Measurements from ENCODE around the gene LZTR1. TPM values are rescaled to one million over a fixed set of nuclear protein-coding genes. Genes with fewer than 3 reads are reported as not detected.

The LZTR1 gene
- total RNA-seq, 1 experiment from 2014 or later: 54.3 TPM

DNA sequence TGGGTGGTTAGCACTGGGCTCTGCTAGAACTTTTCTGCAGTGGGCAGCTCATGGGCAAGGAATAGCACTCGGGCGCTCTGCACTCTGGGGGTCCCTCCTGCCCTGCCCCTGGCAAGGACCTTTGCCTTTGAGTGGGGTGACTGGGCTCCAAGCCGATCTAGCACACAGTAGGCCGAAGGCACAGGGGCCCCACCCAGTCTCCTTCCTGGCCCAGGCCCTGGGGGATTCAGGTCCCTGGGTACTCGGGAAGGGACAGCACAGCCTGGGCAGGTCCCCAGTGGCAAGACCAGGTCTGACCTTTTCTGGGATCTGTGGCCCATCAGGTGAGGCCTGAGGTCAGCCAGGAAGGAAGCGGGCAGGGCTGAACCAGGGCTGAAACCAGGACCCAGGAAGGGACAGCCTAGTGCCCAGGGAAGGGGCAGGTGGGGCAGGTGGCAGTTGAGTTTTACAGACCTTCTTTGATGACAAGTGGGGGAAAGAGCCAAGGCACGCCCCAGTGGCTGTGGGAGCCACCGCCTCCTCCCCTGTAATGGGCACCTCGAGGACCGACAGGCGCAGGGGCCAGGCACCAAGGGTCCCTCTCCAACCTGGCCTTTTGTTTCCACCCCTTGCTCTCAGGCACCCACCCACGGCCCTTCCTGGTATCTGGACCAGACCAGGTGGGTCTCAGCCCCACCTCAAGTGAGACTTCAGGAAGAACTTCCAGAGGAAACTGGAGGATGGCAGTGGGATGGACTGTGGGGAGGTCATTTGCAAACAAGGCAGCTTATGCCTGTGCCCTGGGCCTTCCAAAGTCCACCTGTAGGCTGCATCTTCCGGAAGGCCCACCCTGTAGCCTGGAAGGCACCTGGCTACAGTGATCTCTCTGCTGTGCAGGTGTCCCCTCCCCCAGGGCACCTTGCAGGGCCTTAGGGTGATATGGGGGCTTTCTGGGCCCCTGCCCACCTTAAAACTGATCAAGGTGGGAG is 15.9 kb upstream of the LZTR1 start:
- no peaks in the 10 kb centered on the region for H3K9me3 ChIP-seq (ENCODE audit: low read depth, low read length, poor library complexity, severe bottlenecking)
- no peak overlapping the region for H3K4me3 ChIP-seq (ENCODE audit: low read depth, low read length, poor library complexity, severe bottlenecking)
- DNase-seq (ENCODE audit: low spot score): no peak
- H3K4me1 ChIP-seq (ENCODE audit: insufficient read depth, low read length, poor library complexity, severe bottlenecking): peaks cover 3% of the 10 kb centered on the region
- H3K36me3 ChIP-seq (ENCODE audit: insufficient read depth, low read length, poor library complexity, severe bottlenecking): no peaks in the 10 kb centered on the region
- H3K27ac ChIP-seq (ENCODE audit: low read depth, low read length, poor library complexity, severe bottlenecking): no peak overlapping the region
- intact Hi-C loops (cut with micrococcal nuclease; ENCODE audit: unreplicated experiment): no loop called here
- ChIA-PET CTCF (interaction anchor here (0.8 kb wide), 1 partner anchor 10 kb away, joined by 3 read pairs; no protein-coding TSS in a partner anchor), POLR2A (ENCODE audit: low non-redundant PET) (no interaction called here)
- no TSS peak for BruUV-seq (replicated peaks)
- peaks cover 4% of the 10 kb centered on the region for H3K27me3 ChIP-seq (replicated peaks; ENCODE audit: insufficient read depth, low read depth, low read length, poor library complexity)
- TF ChIP-seq CTCF (conservative IDR thresholded peaks at IDR 0.05; ENCODE audit: low read depth, low read length) (no peak), EZH2 (IDR thresholded peaks at IDR 0.05; ENCODE audit: borderline replicate concordance, low read depth, low read length, poor library complexity, severe bottlenecking) (no peak)

GRCh38 chr22:20966883-20967696 is 15.0 kb upstream of the LZTR1 start, which contains the start of gene AIFM3:
AIFM3 (plus strand) TSS chr22:20967255; CDS start chr22:20967945, 690 bp downstream.
- Histone ChIP-seq H3K36me3 (ENCODE audit: insufficient read depth, low read length, poor library complexity, severe bottlenecking) (no peaks in the 10 kb centered on the region), H3K27ac (ENCODE audit: low read depth, low read length, poor library complexity, severe bottlenecking) (no peak within 1 kb of the TSS), H3K9me3 (ENCODE audit: low read depth, low read length, poor library complexity, severe bottlenecking) (no peaks in the 10 kb centered on the region), H3K4me3 (ENCODE audit: low read depth, low read length, poor library complexity, severe bottlenecking) (no peak within 1 kb of the TSS), H3K4me1 (ENCODE audit: insufficient read depth, low read length, poor library complexity, severe bottlenecking) (peaks cover 8% of the 10 kb centered on the region), H3K27me3 (replicated peaks; ENCODE audit: insufficient read depth, low read depth, low read length, poor library complexity) (peaks cover 4% of the 10 kb centered on the region)
- no peak for DNase-seq (ENCODE audit: low spot score)
- intact Hi-C loops (cut with micrococcal nuclease; ENCODE audit: unreplicated experiment): no loop called here
- BruUV-seq (replicated peaks): no TSS peak
- TF ChIP-seq CTCF (conservative IDR thresholded peaks at IDR 0.05; ENCODE audit: low read depth, low read length): no peak
- no peak for TF ChIP-seq EZH2 (IDR thresholded peaks at IDR 0.05; ENCODE audit: borderline replicate concordance, low read depth, low read length, poor library complexity, severe bottlenecking)
- POLR2A ChIA-PET (ENCODE audit: low non-redundant PET): no interaction called here
- CTCF ChIA-PET: interaction anchor here (0.8 kb wide), 1 partner anchor 11 kb away, joined by 3 read pairs; no protein-coding TSS in a partner anchor

DNA sequence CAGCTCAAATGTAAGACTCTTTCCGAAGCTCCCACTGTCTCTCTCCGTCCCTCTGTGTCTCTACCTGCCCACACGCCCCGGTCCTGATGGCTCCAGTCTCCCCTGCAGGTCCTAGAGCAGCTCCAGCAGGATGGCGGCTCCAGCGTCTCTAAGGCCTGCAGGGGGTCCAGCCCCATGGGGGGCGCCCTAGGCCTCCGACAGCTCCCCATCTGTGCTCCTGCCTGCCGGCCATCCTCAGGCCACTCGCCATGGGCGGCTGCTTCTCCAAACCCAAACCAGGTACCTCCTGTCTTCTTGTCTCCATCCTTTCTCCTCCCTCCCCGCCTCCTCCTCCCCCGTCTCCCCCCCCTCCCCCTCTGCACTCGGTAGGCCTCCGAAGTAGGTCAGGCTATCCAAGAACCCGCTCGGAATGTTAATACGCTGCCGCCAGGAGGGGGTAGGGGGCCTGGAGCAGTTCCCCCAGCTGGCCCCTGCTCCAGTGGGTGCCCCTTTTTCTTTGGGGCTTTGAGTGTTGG is 14.3 kb upstream of the LZTR1 start:
- intact Hi-C loops (cut with micrococcal nuclease; ENCODE audit: unreplicated experiment): no loop called here
- CTCF ChIA-PET: no interaction called here
- DNase-seq (ENCODE audit: low spot score): no peak
- H3K9me3 ChIP-seq (ENCODE audit: low read depth, low read length, poor library complexity, severe bottlenecking): no peaks in the 10 kb centered on the region
- no peaks in the 10 kb centered on the region for H3K36me3 ChIP-seq (ENCODE audit: insufficient read depth, low read length, poor library complexity, severe bottlenecking)
- no peak overlapping the region for H3K27ac ChIP-seq (ENCODE audit: low read depth, low read length, poor library complexity, severe bottlenecking)
- no peak overlapping the region for H3K4me3 ChIP-seq (ENCODE audit: low read depth, low read length, poor library complexity, severe bottlenecking)
- H3K4me1 ChIP-seq (ENCODE audit: insufficient read depth, low read length, poor library complexity, severe bottlenecking): peaks cover 8% of the 10 kb centered on the region
- POLR2A ChIA-PET (ENCODE audit: low non-redundant PET): no interaction called here
- BruUV-seq (replicated peaks): no TSS peak
- no peak for TF ChIP-seq EZH2 (IDR thresholded peaks at IDR 0.05; ENCODE audit: borderline replicate concordance, low read depth, low read length, poor library complexity, severe bottlenecking)
- TF ChIP-seq CTCF (conservative IDR thresholded peaks at IDR 0.05; ENCODE audit: low read depth, low read length): no peak
- H3K27me3 ChIP-seq (replicated peaks; ENCODE audit: insufficient read depth, low read depth, low read length, poor library complexity): peaks cover 4% of the 10 kb centered on the region

Data from A673 (cell line).